ENCODE results near the gene IRAK1BP1.

DNA sequence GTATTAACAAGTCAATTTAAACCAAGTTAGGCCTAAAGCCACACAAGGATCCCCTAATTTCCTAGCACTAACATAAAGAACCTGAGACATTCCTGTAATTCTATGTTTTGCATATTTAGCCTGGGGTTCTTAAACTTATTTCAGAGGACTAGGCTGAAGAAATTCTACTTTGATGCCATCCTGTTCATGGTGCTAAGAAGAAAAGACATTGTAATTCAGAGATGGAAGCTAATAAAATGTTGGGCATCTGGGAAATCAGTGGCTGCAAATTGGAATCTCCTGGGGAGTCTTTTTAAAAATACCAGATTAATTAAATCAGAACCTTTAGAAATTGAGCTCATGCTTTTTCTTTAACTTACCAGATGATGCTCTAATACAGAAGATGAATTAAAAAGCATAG lies 26.2 kb upstream of the IRAK1BP1 start:
- no peak for TF ChIP-seq CTCF (IDR thresholded peaks at IDR 0.05; ENCODE audit: insufficient read depth, low read depth, low read length)
- no peak for TF ChIP-seq EZH2 (IDR thresholded peaks at IDR 0.05; ENCODE audit: insufficient read depth, low read length)

All from astrocyte (in vitro differentiated cells and primary cell).